Fibroblast of the aortic adventitia (primary cell): ENCODE measurements around the gene ILDR2. TPM values are rescaled to one million over a fixed set of nuclear protein-coding genes. Genes with fewer than 3 reads are reported as not detected.

Experiments
- DNase-seq: peaks from one replicate; pipeline ENCODE4 v3.0.0-alpha.2; 2010; ENCODE audit warnings: low read depth
- H3K4me3 ChIP-seq: 2 replicates; pipeline ENCODE4 v1.5.1; 2011; ENCODE audit warnings: low read depth, mild to moderate bottlenecking, control low read depth, low read length, moderate library complexity
- total RNA-seq: library from RNA; depleted of rRNA; stranded (reverse); fragments of >200 nt; gene quantifications from 2 replicates; pipeline ENCODE4 v1.2.3, GENCODE V29; 2012; ENCODE audit warnings: low replicate concordance
- TF ChIP-seq, protein P1 (sequence below): IDR thresholded peaks from 2 replicates; pipeline ENCODE4 v1.5.1; 2011; ENCODE audit warnings: mild to moderate bottlenecking, low read length, control low read depth, inconsistent platforms; ENCODE audit not compliant: insufficient read depth

Gene ILDR2
- total RNA-seq, 1 donor, result 0.09 TPM

DNA sequence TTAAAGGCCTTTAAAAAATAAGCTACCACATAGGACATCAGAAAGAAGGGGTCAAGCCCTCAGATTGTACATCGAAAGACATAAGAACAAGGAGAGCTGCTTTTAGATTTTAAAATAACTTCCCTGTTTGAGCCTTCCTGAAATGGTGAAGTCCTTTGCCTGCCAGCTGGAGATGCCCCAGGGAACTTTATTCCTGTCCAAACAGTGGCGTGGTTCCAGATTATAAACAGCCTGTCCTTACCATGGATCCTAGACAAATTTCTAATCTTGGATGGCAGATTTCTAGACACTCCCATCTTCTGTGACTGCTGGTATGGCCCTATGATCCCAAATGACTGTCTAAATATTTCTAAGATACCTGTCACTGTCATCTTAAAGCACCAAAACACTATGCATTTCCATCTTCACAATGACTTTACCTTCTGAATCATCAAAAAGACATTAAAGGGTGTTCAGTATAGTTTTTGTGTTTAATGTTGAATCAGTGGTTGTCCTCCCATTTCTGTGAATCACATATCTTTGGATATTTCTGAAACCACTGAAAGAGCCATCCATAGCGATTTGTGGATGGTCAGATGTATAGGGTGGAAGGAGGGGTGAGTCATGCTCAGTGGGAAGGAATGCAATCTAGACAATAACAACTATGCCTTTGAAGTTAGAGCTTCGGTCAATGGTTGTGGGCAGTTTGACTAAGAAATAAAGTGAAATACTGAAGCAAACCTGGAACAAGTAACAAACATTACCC, 23.2 kb downstream of the ILDR2 start:
- TF ChIP-seq, protein P1, sequence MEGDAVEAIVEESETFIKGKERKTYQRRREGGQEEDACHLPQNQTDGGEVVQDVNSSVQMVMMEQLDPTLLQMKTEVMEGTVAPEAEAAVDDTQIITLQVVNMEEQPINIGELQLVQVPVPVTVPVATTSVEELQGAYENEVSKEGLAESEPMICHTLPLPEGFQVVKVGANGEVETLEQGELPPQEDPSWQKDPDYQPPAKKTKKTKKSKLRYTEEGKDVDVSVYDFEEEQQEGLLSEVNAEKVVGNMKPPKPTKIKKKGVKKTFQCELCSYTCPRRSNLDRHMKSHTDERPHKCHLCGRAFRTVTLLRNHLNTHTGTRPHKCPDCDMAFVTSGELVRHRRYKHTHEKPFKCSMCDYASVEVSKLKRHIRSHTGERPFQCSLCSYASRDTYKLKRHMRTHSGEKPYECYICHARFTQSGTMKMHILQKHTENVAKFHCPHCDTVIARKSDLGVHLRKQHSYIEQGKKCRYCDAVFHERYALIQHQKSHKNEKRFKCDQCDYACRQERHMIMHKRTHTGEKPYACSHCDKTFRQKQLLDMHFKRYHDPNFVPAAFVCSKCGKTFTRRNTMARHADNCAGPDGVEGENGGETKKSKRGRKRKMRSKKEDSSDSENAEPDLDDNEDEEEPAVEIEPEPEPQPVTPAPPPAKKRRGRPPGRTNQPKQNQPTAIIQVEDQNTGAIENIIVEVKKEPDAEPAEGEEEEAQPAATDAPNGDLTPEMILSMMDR, result no peak
- no peak overlapping the region for H3K4me3 ChIP-seq
- DNase-seq, result peak; percentile 74

DNA sequence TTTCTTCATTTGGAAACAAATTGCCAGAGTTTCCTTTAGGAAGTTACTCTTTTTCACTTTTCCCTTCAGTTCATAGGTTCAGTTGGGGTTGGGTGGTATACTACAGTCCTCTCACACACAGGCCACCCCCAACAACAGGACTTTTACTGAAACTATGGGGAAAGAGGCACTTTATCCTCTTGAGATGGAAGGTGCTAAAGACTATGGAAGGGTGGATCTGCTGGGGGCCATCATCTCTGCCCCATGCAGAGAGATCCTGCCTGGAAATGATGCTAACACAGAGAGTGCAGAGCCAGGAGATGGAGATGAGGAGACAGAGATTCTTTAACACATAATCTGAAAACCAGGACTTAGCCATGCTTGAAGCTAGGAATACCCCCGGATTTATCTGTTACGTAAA, 24.3 kb downstream of the ILDR2 start:
- DNase-seq, result no peak
- H3K4me3 ChIP-seq, result no peak overlapping the region
- TF ChIP-seq, protein P1, result no peak

DNA sequence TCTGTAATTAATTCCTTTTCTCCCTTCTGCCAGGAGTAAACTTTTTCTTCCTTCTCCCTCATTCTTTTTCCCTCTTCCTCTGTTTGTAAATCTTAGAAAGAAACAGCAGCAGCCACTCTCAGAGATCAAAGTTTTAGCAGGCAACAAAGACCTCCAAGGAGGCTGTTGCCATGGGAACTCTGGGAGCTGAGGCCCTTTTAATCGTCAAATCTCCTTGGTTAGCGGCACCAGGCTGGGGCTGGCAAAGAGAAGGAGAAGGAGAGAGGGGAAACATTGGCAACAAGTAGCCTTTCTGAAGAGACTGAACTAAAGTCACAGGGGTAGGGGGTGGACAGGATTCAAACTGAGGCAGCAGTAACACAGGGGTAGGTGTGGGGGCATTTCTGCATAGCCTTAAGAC, 25.2 kb downstream of the ILDR2 start:
- no peak for DNase-seq
- TF ChIP-seq, protein P1, result no peak
- H3K4me3 ChIP-seq, result no peak overlapping the region

DNA sequence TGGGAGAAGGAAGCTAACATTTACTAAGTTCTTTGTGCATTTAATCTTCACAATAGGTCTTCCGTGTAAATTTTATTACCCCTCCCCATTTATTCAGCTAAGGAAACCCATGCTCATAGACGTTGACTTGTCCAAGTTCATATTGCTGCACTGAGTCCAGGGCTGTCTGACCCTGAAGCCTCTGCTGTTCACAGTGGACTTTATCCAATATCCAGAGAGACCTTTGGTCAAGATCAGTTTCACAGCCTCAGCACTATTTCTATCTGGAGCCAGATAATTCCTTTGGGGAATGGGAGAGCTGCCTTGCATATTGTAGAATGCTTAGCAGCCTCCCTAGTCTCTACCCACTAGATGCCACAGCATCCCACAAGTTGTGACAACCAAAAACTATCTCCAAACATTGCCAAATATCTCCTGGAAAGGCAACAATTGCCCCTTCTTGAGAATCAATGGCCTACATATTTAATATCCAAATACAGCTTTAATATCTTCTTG, 26.4 kb downstream of the ILDR2 start:
- no peak overlapping the region for H3K4me3 ChIP-seq
- TF ChIP-seq, protein P1, result no peak
- DNase-seq, result no peak

DNA sequence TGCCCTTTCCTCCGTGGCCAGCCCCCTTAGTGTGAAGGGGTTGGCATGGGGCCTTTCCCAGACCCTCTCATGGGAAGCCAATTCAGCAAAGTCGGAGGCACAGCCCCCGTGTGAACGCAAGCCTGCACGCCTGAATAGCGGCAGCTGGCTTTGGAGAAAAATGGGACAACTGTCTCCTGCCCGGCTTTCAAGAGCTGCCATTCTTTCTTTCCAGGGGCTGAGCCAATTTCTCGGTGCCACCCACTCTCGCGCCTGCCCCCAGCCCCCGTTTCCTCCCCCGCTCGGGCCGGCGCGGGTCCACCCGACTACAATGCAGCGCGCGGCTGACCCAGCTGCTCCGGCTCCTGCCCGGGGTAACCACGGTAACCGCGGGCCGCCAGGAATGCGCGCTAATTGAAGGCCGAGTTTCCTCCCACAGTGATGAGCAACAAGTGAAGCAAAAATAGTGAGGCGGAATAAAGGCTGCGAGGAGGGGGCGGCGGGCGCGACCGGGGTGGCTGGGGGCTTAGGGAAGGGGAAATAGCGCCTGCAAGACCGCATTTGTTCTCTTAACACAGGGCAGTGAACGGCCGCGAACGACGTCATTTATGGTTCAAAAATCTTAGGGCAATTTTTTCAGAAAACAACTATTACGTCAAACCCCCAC, 27.8 kb downstream of the ILDR2 start:
- DNase-seq, result peak; percentile 35
- H3K4me3 ChIP-seq, result peak overlapping the region; percentile 23
- TF ChIP-seq, protein P1, result no peak

DNA sequence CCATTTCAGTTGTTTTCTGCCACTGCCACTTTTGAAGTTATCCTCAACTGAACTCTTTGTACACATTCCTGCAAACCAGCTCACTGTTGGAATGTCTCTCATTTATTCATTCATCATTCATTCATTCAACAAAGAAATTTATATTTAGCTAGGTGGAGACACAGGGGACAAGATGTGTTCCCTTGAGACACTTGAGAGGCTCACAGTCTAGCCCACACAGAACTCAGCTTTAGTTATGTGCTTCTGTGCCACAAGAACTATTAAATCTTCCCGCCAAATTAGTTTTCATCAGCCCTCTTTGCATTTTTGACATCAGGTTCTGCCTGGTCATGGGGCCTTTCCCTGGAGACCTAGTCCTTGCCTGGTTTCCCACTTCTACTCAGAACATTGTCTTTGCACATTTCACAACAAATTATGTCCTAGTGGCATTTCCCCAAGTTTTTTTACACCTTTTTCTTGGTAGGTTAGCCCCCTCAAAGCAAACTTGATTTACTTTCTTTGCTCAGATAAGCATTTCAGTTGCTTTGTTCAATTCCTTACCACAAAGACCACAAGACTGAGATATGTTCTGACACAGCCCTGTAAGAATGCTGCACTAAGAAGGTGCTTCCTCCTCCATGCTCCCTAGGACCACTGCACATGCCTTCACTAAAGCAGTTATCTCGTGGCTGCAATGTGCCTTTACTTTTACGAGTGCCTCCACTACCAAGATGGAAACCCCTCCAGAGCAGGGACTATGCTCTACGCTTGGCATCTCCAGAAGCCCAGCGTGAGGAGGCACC, 31.0 kb downstream of the ILDR2 start:
- peak; percentile 87 for DNase-seq
- H3K4me3 ChIP-seq, result no peak overlapping the region
- TF ChIP-seq, protein P1, result no peak
